ENCODE measurements around the gene PPP3CA. TPM values are rescaled to one million over a fixed set of nuclear protein-coding genes. Genes with fewer than 3 reads are reported as not detected.

PPP3CA gene
- total RNA-seq, 2 donors from 2014 or later, result 36.6 to 39.2 TPM

- H3K27me3 ChIP-seq (ENCODE audit: control insufficient read depth, insufficient read depth, low read length, poor library complexity, severe bottlenecking), result no peaks in the 10 kb centered on the region
- Mint-ChIP-seq H3K4me3 (no peak overlapping the region), H3K9me3 (no peaks in the 10 kb centered on the region), H3K36me3 (ENCODE audit: low read depth) (peaks cover 20% of the 10 kb centered on the region), H3K27me3 (ENCODE audit: insufficient read depth) (no peaks in the 10 kb centered on the region), H3K4me1 (peaks cover 25% of the 10 kb centered on the region), H3K27ac (peak overlapping the region; percentile 35)
- 93 to 94% methylated on average over 6 to 8 of the region's 8 CpGs for WGBS, 2 experiments (ENCODE audit: insufficient coverage in 1 of 2, insufficient read length in 1 of 2)
- H3K36me3 ChIP-seq (ENCODE audit: control insufficient read depth, insufficient read depth, low read length), result peaks cover 14% of the 10 kb centered on the region
- TF ChIP-seq CTCF (conservative IDR thresholded peaks at IDR 0.05), result no peak
- H3K27ac ChIP-seq (ENCODE audit: low read depth, low read length), result no peak overlapping the region
- H3K4me1 ChIP-seq (ENCODE audit: control insufficient read depth, insufficient read depth, low read length), result peaks cover 12% of the 10 kb centered on the region
- no peak overlapping the region for H3K4me3 ChIP-seq (ENCODE audit: low read length)
- H3K9ac ChIP-seq (ENCODE audit: extremely low read depth, low read length, poor library complexity, severe bottlenecking), result no peak overlapping the region
- peaks cover 4% of the 10 kb centered on the region for H3K9me3 ChIP-seq (ENCODE audit: control insufficient read depth, low read length)
- no peak for DNase-seq
Observed at GRCh38 chr4:101022151-101023024, 324.9 kb downstream of the PPP3CA start.

- Histone ChIP-seq H3K27me3 (ENCODE audit: control insufficient read depth, insufficient read depth, low read length, poor library complexity, severe bottlenecking) (no peaks in the 10 kb centered on the region), H3K36me3 (ENCODE audit: control insufficient read depth, insufficient read depth, low read length) (peaks cover 12% of the 10 kb centered on the region), H3K4me1 (ENCODE audit: control insufficient read depth, insufficient read depth, low read length) (peaks cover 12% of the 10 kb centered on the region), H3K9me3 (ENCODE audit: control insufficient read depth, low read length) (peaks cover 4% of the 10 kb centered on the region), H3K9ac (ENCODE audit: extremely low read depth, low read length, poor library complexity, severe bottlenecking) (no peak overlapping the region), H3K4me3 (ENCODE audit: low read length) (no peak overlapping the region), H3K27ac (ENCODE audit: low read depth, low read length) (no peak overlapping the region)
- Mint-ChIP-seq H3K4me3 (no peak overlapping the region), H3K27ac (peak overlapping the region; percentile 42), H3K36me3 (ENCODE audit: low read depth) (peaks cover 17% of the 10 kb centered on the region), H3K4me1 (peaks cover 22% of the 10 kb centered on the region), H3K27me3 (ENCODE audit: insufficient read depth) (no peaks in the 10 kb centered on the region), H3K9me3 (no peaks in the 10 kb centered on the region)
- DNase-seq, result peak; percentile 49
- no peak for TF ChIP-seq CTCF (conservative IDR thresholded peaks at IDR 0.05)
- 76 to 95% methylated on average over 3 to 4 of the region's 4 CpGs for WGBS, 2 experiments (ENCODE audit: insufficient coverage in 1 of 2, insufficient read length in 1 of 2)
Observed at GRCh38 chr4:101020956-101021355, 326.4 kb downstream of the PPP3CA start.

- 83 to 89% methylated on average over 1 of the region's 1 CpG for WGBS, 2 experiments (ENCODE audit: insufficient coverage in 1 of 2, insufficient read length in 1 of 2)
- no peak for TF ChIP-seq CTCF (conservative IDR thresholded peaks at IDR 0.05)
- Histone ChIP-seq H3K36me3 (ENCODE audit: control insufficient read depth, insufficient read depth, low read length) (peaks cover 6% of the 10 kb centered on the region), H3K27me3 (ENCODE audit: control insufficient read depth, insufficient read depth, low read length, poor library complexity, severe bottlenecking) (no peaks in the 10 kb centered on the region), H3K4me3 (ENCODE audit: low read length) (no peak overlapping the region), H3K9me3 (ENCODE audit: control insufficient read depth, low read length) (peaks cover 4% of the 10 kb centered on the region), H3K27ac (ENCODE audit: low read depth, low read length) (no peak overlapping the region), H3K9ac (ENCODE audit: extremely low read depth, low read length, poor library complexity, severe bottlenecking) (no peak overlapping the region), H3K4me1 (ENCODE audit: control insufficient read depth, insufficient read depth, low read length) (peaks cover 12% of the 10 kb centered on the region)
- Mint-ChIP-seq H3K9me3 (no peaks in the 10 kb centered on the region), H3K27me3 (ENCODE audit: insufficient read depth) (no peaks in the 10 kb centered on the region), H3K4me1 (peaks cover 21% of the 10 kb centered on the region), H3K4me3 (no peak overlapping the region), H3K36me3 (ENCODE audit: low read depth) (peaks cover 16% of the 10 kb centered on the region), H3K27ac (peak overlapping the region; percentile 89)
- DNase-seq, result peak; percentile 54
Observed at GRCh38 chr4:101019941-101020401, 327.4 kb downstream of the PPP3CA start.
